Stimulated activated CD4-positive, alpha-beta T cell treated with anti-CD3 and anti-CD28 coated beads, Interleukin-1b, Interleukin-23, amount 100 ng/mL, for 24 hours (primary cell): Measurements from ENCODE around the gene TGIF1.
A peak's percentile ranks its signal among the peaks of the same experiment; 100 is the strongest.

ENCODE experiments used
- DNase-seq, 4 experiments: peaks; one replicate each; pipeline ENCODE4 v3.0.0-alpha.2; 2020; ENCODE audit warnings: low read depth in 4 of 4, low spot score in 1 of 4

The TGIF1 gene

GRCh38 chr18:3429121-3429520 is 20.9 kb upstream of the TGIF1 start:
- DNase-seq = no peak

GRCh38 chr18:3434685-3435084 is 15.3 kb upstream of the TGIF1 start:
- no peak for DNase-seq

- DNase-seq = no peak
Observed at GRCh38 chr18:3440341-3440740, 9.6 kb upstream of the TGIF1 start.

GRCh38 chr18:3441290-3441689 is 8.7 kb upstream of the TGIF1 start:
- no peak for DNase-seq

- DNase-seq = no peak
Observed at GRCh38 chr18:3442919-3443318, 7.1 kb upstream of the TGIF1 start.

- no peak for DNase-seq
Observed at GRCh38 chr18:3444296-3444695, 5.7 kb upstream of the TGIF1 start.

- no peak for DNase-seq
Observed at GRCh38 chr18:3444954-3445353, 5.0 kb upstream of the TGIF1 start.

- peak in 1 of 4 experiments; percentile 19 for DNase-seq
Observed at GRCh38 chr18:3447068-3447894, 2.7 kb upstream of the TGIF1 start.

GRCh38 chr18:3447895-3448837 is 1.8 kb upstream of the TGIF1 start:
- DNase-seq = peak; percentile 29 to 82 (median 58)

GRCh38 chr18:3448838-3449511 is 997 bp upstream of the TGIF1 start:
- peak in 2 of 4 experiments; percentile 9 to 16 for DNase-seq

- peak in 3 of 4 experiments; percentile 48 to 64 (median 55) for DNase-seq
Observed at GRCh38 chr18:3449512-3450011, 410 bp upstream of the TGIF1 start.

GRCh38 chr18:3450799-3451182 is 819 bp downstream of the TGIF1 start:
- no peak for DNase-seq

GRCh38 chr18:3451183-3451988 is 1.4 kb downstream of the TGIF1 start:
- DNase-seq = peak; percentile 56 to 86 (median 74)

- peak in 2 of 4 experiments; percentile 14 to 24 for DNase-seq
Observed at GRCh38 chr18:3451989-3452749, 2.2 kb downstream of the TGIF1 start.

- DNase-seq = no peak
Observed at GRCh38 chr18:3452750-3453539, 3.0 kb downstream of the TGIF1 start.

- peak in 2 of 4 experiments; percentile 22 to 30 for DNase-seq
Observed at GRCh38 chr18:3453540-3454364, 3.8 kb downstream of the TGIF1 start.

GRCh38 chr18:3454365-3455089 is 4.6 kb downstream of the TGIF1 start:
- no peak for DNase-seq
